IPS-18c (cell line): ENCODE data around the gene KIF13A.
"Not testable (repeated sequence)": the region's sequence is repeated elsewhere in the genome, so short reads cannot be mapped to it uniquely, and the experiment has no call there.

Experiments
- H3K4me3 ChIP-seq: 2 replicates; pipeline ENCODE4 v1.7.0; 2013; ENCODE audit warnings: low read depth, mild to moderate bottlenecking, low read length, moderate library complexity; ENCODE audit not compliant: insufficient read depth
- H3K9me3 ChIP-seq: one replicate; pipeline ENCODE4 v1.6.1; 2013; ENCODE audit warnings: mild to moderate bottlenecking, low read length, moderate library complexity; ENCODE audit not compliant: control insufficient read depth, insufficient read depth

Gene KIF13A

GRCh38 chr6:18011287-18011686, 23.9 kb upstream of the KIF13A start:
- H3K4me3 ChIP-seq = no peak overlapping the region
- H3K9me3 ChIP-seq = no peaks in the 10 kb centered on the region

- H3K9me3 ChIP-seq, H3K4me3 ChIP-seq: not testable (repeated sequence)
Measured at GRCh38 chr6:18010540-18010939, 23.1 kb upstream of the KIF13A start.

- Histone ChIP-seq H3K9me3 (no peaks in the 10 kb centered on the region), H3K4me3 (no peak overlapping the region)
Measured at GRCh38 chr6:18004256-18004985, 17.0 kb upstream of the KIF13A start.

- no peak overlapping the region for H3K4me3 ChIP-seq
- no peaks in the 10 kb centered on the region for H3K9me3 ChIP-seq
Measured at GRCh38 chr6:17999425-17999824, 12.0 kb upstream of the KIF13A start.

GRCh38 chr6:17998442-17998841, 11.0 kb upstream of the KIF13A start:
- no peak overlapping the region for H3K4me3 ChIP-seq

GRCh38 chr6:17998003-17998402, 10.6 kb upstream of the KIF13A start:
- Histone ChIP-seq H3K9me3 (no peaks in the 10 kb centered on the region), H3K4me3 (no peak overlapping the region)

More at GRCh38 chr6:17998442-17998841, 11.0 kb upstream of the KIF13A start:
- H3K9me3 ChIP-seq = no peaks in the 10 kb centered on the region

GRCh38 chr6:17995414-17995813, 8.0 kb upstream of the KIF13A start:
- H3K9me3 ChIP-seq = no peaks in the 10 kb centered on the region
- H3K4me3 ChIP-seq = no peak overlapping the region

GRCh38 chr6:17994019-17994418, 6.6 kb upstream of the KIF13A start:
- Histone ChIP-seq H3K4me3 (no peak overlapping the region), H3K9me3 (no peaks in the 10 kb centered on the region)

- Histone ChIP-seq H3K4me3 (peak overlapping the region; percentile 61), H3K9me3 (no peaks in the 10 kb centered on the region)
Measured at GRCh38 chr6:17988422-17988944, 1.0 kb upstream of the KIF13A start.

GRCh38 chr6:17987697-17988421, 424 bp upstream of the KIF13A start:
- Histone ChIP-seq H3K4me3 (peak overlapping the region; percentile 61), H3K9me3 (no peaks in the 10 kb centered on the region)

GRCh38 chr6:17986656-17987446, 584 bp downstream of the KIF13A start:
- Histone ChIP-seq H3K9me3 (no peaks in the 10 kb centered on the region), H3K4me3 (peak overlapping the region; percentile 61)

GRCh38 chr6:17985934-17986655, 1.3 kb downstream of the KIF13A start:
- H3K4me3 ChIP-seq = peak overlapping the region; percentile 61
- H3K9me3 ChIP-seq = no peaks in the 10 kb centered on the region

GRCh38 chr6:17984812-17985670, 2.4 kb downstream of the KIF13A start:
- H3K4me3 ChIP-seq = 0 out of 2 replicates have a peak overlapping the region, but pooled peaks have one; percentile 10

GRCh38 chr6:17984399-17984798, 3.0 kb downstream of the KIF13A start:
- H3K9me3 ChIP-seq = no peaks in the 10 kb centered on the region
- no peak overlapping the region for H3K4me3 ChIP-seq

More at GRCh38 chr6:17984812-17985670, 2.4 kb downstream of the KIF13A start:
- no peaks in the 10 kb centered on the region for H3K9me3 ChIP-seq

- Histone ChIP-seq H3K9me3 (no peaks in the 10 kb centered on the region), H3K4me3 (no peak overlapping the region)
Measured at GRCh38 chr6:17983730-17984129, 3.7 kb downstream of the KIF13A start.

- Histone ChIP-seq H3K4me3 (no peak overlapping the region), H3K9me3 (no peaks in the 10 kb centered on the region)
Measured at GRCh38 chr6:17980329-17980728, 7.1 kb downstream of the KIF13A start.
